IPS DF 19.7 (cell line): ENCODE data around the gene NLRP6.
"Not testable (repeated sequence)": the region's sequence is repeated elsewhere in the genome, so short reads cannot be mapped to it uniquely, and the experiment has no call there.

Experiments used
- DNase-seq: peaks from one replicate; pipeline ENCODE4 v3.0.0-alpha.2; 2013; ENCODE audit warnings: low read depth, low spot score

Gene NLRP6

DNA sequence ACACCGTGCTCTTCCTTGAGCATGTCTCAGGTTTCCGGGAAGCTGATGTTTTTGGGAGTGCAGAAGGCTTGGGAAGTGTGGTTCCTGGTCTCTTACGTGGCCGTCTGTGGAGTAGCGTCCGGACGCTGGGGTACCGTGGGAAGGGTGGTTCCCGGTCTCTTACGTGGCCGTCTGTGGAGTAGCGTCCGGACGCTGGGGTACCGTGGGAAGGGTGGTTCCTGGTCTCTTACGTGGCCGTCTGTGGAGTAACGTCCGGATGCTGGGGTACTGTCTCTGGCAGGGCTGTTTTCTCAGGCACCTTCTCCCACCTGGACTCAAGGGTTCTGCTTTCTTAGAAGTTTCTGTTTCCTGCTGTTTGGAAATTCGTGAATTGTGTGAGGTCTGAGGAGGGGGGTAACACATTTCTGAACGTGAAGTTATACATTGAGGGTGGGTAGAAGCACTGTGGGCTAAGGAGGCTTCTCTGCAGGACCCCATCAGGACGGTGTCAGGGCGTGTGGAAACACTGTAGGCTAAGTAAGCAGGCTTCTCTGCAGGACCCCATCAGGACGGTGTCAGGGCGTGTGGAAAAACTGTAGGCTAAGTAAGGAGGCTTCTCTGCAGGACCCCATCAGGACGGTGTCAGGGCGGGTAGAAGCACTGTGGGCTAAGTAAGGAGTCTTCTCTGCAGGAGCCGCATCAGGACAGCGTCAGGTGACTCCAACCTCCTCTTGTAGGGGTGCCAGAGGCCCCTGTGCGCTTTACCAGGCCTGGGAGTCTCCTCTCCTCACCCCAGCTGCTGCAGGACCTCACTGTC is 47.8 kb downstream of the NLRP6 start:
- DNase-seq: no peak

GRCh38 chr11:326592-326841 is 48.3 kb downstream of the NLRP6 start:
- no peak for DNase-seq

GRCh38 chr11:326842-327580 is 48.8 kb downstream of the NLRP6 start:
- no peak for DNase-seq

GRCh38 chr11:327581-327923 is 49.3 kb downstream of the NLRP6 start:
- DNase-seq: no peak

- DNase-seq: no peak
Observed at GRCh38 chr11:328012-328411, 49.8 kb downstream of the NLRP6 start.

DNA sequence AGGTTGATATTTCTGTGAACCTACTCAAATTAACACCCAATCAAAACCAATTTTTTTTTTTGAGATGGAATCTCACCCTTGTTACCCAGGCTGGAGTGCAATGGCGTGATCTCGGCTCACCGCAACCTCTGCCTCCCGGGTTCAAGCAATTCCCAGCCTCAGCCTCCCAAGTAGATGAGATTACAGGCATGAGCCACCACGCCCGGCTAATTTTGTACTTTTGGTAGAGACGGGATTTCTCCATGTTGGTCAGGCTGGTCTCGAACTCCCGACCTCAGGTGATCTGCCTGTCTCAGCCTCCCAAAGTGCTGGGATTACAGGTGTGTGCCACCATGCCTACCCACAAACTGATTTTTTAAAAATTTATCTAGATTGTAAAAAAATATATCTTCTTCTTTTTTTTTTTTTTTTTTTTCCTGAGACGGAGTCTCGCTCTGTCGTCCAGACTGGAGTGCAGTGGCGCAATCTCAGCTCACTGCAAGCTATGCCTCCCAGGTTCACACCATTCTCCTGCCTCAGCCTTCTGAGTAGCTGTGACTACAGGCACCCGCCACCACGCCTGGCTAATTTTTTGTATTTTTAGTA is 50.4 kb downstream of the NLRP6 start:
- not testable (repeated sequence) for DNase-seq

GRCh38 chr11:329886-330253 is 51.7 kb downstream of the NLRP6 start:
- no peak for DNase-seq

DNA sequence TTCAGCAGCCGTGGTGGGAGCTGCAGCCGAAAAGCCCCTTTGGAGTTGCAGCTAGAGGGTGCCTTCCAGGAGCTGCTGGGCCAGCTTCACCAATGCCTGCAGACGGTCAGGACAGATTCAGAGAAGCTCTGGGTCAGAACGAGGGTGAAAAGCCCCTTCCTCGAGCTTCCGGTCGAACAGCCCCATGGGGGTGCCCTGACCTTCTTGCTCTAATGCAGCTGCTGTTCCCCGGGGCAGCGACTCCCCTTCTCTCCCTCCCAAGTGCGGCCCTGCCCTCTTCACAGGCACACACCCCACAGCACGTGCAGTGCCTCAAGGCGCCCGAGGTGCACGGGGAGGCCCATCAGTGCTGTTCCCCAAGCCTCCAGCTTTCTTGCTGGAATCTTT is 52.1 kb downstream of the NLRP6 start:
- no peak for DNase-seq

DNA sequence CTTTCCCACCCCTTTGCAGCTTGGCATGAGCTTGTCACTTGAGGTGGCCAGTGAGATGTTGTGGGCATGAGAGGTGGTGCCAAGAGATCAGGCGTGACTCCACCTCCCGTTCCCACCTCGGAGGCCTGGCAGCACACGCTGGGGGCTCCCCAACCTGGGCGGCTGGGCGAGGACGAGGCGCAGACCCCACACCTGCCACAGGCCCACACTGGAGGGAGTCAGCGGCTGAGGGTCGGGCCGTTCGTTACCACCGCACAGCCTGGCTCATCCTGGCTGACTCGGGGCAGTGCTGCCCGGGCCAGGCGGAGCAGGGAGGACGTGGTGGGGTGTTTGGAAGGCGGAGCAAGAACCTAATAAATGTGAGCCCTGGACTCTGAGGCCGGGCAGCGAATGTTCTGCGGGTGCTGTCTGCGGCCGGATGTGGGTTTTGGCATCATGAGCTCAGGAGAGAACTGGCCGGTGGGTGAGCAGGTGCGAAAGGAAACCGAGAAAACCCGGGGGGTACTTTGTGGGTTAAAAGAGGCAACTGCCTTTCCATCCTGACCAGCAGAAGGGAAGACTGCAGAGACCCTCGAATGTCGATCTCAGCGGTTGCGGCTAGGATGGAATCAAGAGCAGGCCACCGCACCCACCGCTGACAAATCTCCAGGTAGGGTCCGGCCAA is 52.6 kb downstream of the NLRP6 start:
- no peak for DNase-seq

- no peak for DNase-seq
Observed at GRCh38 chr11:331358-332060, 53.3 kb downstream of the NLRP6 start.

DNA sequence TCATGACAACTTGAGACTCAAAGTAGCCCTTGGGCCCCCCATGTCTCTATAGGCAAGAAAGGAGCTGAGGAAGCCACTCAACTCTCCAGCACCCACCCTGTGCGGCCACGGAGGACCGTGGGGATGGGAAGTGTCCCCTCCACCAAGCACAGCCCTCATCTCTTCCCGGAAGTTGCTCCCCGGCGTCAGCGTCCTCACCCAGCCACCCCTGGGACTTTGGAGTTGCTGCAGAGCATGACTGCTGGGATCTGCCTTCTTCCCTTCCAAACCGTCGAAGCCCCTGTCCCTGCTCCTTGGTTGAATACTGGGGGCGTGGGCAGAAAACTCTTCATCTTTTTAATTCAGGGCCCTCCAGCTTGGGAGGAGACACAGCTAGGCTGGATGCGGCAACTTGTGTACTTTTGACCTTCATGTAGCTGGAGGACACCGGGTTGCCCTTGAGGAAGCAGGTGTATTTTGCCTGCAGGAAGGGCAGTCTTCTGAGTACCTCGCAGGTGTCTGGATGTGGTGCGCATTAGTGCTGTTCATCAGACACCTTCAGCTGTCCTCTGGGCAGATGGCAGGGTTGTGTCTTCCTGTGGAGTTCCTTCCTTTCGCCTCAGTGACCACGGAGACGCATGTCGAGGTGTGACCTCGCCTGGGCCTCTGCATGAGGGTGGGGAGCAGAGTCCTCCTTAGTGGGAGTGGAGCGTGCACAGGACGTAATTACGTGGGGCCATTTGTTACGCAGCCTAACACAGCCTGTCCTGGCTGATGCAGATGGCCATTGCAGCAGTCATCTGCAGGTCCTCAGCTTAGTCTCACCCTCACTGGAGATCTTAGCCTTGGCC is 54.7 kb downstream of the NLRP6 start:
- DNase-seq: no peak

GRCh38 chr11:333616-334263 is 55.5 kb downstream of the NLRP6 start:
- DNase-seq: not testable (repeated sequence)

- DNase-seq: no peak
Observed at GRCh38 chr11:334264-334994, 56.2 kb downstream of the NLRP6 start.
